NCI-H2029 (cell line): ENCODE results near the gene KCNK1.
"Not testable (repeated sequence)": the region's sequence is repeated elsewhere in the genome, so short reads cannot be mapped to it uniquely, and the experiment has no call there.

ENCODE experiments used
- DNase-seq: peaks from one replicate; lab custom pipeline; 2025; lab: John Stamatoyannopoulos, UW

Gene KCNK1

DNA sequence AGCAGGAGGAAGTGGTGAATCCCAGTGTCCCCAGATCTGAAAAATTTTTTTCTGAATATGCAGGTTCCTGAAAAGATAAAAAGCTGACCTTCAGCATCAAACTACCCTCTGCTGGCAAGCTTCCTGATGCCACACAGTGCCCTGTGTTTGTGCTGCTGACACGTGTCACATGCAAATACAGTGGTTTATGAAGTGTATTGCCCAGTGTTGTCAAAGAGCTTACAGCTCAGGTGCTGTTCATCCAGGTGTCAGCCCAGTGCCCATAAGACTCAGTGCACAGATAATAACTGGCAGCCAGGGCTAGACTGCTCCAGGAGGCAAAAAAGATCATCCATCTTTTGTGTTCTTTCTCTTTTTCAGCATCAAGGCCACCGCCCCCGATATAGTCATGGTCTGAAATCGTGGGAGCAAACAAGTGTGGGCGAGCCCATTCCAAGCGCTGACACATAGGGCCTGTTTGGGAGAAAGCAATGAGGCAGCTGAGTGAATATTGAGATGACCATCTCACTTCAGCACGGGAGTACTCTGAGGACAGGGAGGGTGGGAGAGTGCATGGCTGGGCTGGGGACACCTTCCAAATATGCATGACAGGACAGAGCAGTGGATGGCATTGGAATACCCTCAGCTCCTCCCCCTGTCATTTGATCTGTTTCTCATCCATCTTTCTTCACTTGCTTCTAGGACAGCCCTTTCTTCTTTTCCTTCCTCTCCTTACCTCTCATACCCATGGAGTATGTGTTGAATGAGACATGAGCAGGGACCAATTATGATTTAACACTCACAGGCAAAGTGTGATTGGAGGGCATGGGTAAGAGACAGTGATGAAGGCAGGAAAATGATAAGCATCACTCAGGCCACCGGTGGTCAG is 6.4 kb upstream of the KCNK1 start:
- DNase-seq, result peak; percentile 66

- no peak for DNase-seq
Measured at GRCh38 chr1:233608988-233609387, 4.9 kb upstream of the KCNK1 start.

DNA sequence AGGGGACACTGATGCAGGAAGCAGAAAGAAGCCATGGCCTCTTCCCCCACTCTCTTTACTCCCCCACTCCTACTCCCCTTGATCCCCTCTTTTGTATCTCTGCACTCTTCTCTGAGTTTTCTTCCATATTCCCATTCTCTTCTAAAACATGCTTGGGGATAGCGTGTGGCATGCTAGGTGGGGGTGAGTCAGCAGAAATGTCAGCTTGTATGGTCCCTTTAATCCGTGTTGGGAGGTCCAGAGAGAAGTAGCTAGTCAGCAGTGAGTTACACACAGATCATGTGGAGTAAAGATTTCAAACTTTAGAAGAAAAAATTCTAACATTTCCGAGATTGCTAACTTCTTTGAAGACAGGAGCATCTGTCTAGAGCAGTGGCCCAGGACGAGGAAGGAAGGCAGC is 4.0 kb upstream of the KCNK1 start:
- DNase-seq, result no peak

GRCh38 chr1:233610628-233611027 is 3.3 kb upstream of the KCNK1 start:
- no peak for DNase-seq

- DNase-seq, result not testable (repeated sequence)
Measured at GRCh38 chr1:233611363-233611762, 2.5 kb upstream of the KCNK1 start.

DNA sequence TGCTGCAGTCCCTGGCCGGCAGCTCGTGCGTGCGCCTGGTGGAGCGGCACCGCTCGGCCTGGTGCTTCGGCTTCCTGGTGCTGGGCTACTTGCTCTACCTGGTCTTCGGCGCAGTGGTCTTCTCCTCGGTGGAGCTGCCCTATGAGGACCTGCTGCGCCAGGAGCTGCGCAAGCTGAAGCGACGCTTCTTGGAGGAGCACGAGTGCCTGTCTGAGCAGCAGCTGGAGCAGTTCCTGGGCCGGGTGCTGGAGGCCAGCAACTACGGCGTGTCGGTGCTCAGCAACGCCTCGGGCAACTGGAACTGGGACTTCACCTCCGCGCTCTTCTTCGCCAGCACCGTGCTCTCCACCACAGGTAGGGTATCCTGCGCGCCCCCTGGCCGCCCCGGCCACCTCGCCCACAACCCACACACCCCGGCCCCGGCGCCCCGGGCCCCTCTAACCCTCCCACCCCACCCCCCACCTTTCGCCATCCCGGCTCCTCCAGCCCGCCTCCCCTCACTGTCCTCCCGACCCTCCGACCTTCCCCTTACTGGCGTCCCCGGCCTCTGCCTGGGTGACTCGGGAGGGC is 352 bp downstream of the KCNK1 start:
- no peak for DNase-seq

DNA sequence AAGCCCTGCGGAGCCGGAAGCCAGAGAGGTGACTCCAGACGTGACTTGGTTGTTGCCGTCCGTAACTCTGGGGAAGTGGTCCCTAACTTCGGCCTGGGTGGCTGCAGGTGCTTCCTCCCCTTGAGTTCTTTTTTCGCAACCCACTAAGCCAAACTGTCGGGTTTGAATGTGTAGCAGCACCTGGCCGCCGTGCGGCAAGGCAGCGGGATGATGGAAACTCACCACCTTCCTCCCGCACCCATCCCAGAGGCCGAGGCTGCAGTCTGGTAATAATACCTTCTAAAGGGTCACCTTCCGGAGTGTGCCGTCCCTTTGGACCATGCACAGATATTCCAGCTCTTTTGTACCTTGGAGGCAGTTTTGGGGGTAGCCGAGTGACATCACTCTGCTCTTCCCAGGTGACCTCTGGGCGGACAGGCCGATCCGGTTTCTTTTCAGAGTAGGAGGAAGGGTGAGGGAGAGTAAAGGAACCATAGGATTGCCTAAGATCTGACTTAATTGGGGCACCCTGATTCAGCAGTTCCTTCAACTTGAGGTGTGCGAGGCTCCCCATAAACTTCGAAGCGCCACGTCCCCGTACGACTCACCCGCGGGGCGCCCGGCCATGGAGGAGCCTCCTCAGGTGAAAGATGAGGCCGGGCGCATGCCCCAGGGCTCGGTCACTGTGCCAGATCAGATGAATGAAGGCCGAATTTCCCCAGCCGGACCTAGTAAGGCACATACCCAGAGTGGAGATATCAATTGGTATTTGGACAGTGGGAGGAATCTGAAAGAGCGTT is 1.0 kb downstream of the KCNK1 start:
- no peak for DNase-seq

- DNase-seq, result no peak
Measured at GRCh38 chr1:233615571-233615970, 1.7 kb downstream of the KCNK1 start.

- DNase-seq, result no peak
Measured at GRCh38 chr1:233617025-233617424, 3.1 kb downstream of the KCNK1 start.

GRCh38 chr1:233619414-233619813 is 5.5 kb downstream of the KCNK1 start:
- not testable (repeated sequence) for DNase-seq

- DNase-seq, result no peak
Measured at GRCh38 chr1:233620065-233620464, 6.2 kb downstream of the KCNK1 start.

DNA sequence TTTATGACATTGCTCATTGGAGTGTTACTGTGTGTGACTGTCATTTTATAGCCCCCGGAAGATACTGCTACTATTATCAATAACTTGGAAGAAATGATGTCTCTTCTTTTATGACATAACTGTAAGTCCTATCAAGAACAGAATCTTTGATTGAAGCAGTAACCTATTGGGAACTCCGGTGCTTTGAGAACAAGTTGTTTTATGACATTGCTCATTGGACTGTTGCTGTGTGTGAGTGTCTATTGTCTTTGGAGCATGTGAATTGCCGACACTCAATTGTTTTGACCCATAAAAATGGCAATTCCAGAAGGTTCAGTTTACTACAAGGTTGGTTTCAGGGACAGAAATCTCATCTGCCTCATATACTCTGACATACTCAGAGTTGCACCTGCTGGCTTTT is 8.0 kb downstream of the KCNK1 start:
- DNase-seq, result no peak

DNA sequence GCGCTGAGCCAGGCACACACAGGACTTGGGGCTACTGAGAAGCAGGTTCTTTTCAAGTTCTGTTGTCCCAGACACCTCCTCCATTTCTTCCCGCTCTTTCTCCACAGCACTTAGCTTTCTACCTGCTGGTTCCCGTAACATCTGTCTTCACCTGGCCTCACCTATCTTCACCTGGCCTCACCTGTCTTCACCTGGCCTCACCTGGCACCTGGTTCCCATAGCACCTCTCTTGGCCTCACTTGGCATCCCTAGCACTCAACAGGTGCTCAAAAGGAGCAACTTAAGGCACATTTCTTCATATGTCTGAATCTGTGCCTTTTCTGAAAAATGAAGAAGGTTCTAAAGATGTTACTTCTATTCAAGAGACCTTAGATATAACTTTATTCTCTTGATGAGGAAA is 10.4 kb downstream of the KCNK1 start:
- no peak for DNase-seq

- no peak for DNase-seq
Measured at GRCh38 chr1:233625087-233625486, 11.2 kb downstream of the KCNK1 start.

GRCh38 chr1:233625510-233625981 is 11.6 kb downstream of the KCNK1 start:
- no peak for DNase-seq

GRCh38 chr1:233627376-233627775 is 13.5 kb downstream of the KCNK1 start:
- DNase-seq, result no peak

GRCh38 chr1:233627823-233628222 is 13.9 kb downstream of the KCNK1 start:
- DNase-seq, result no peak

DNA sequence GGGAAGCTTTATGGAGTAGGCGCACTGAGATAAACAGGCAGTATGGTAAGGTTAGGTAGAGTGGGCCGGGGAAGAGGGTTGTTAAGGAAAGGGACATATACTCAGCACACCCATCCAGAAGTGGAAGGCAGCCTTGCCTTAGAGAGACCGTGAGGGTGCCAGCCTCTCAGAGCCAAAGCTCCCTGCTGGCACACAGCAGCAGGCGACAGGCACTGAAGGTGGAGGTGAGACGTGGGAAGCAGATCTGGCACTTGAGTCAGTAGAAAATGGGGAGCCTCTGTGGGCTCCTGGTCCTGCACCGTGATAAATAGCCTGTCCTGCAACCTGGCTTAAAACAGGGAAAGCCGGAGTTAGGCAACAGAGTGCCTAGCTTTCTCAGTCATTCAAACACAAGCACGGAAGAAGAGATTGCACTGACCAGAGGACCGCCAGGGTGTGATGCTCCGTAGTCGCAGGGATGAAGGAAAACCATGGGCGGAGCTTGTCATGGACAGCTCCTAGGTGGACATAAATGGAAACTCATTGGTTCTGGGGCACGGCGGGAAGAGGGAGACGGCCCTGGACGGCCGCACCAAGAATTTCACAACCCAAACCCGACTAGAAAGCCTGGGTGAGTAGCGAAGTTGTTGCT is 15.5 kb downstream of the KCNK1 start:
- no peak for DNase-seq

- no peak for DNase-seq
Measured at GRCh38 chr1:233631810-233632405, 18.0 kb downstream of the KCNK1 start.

GRCh38 chr1:233632436-233632835 is 18.5 kb downstream of the KCNK1 start:
- DNase-seq, result no peak

DNA sequence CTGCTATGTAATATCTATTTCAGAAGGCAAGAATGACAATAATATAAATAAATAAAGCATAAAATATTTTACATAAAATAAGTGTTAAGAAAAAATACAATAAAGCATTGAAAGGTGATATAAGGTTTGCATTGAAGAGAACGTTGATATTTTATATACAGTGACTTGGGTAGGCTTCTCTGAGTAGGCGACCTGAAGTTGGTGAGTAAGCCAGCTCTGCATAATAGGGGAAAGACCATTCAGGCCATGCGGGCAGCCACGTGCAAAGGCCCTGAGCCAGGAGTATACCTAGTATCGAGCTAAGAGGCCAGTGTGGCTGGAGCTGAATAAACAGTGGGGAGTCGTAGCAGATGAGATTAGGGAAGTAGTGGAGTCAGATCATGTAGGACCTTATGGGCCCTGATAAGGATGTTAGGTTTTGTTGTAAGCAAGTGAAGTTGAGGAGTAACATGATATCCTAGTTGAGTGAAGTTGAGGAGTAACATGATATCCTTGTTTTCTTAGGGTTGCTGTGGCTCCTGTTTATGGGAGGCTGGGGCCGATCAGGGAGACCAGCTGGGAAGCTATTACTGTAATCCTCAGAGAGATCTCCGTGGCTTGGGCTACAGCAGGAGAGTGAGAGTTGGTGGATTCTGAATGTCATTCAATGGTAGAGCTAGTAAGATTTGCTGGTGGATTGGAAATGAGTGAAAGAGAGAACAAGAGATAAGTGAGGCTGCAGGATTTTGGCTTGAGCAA is 22.0 kb downstream of the KCNK1 start:
- DNase-seq, result peak; percentile 74
